Measurements from ENCODE around the gene RNF186. TPM values are rescaled to one million over a fixed set of nuclear protein-coding genes. Genes with fewer than 3 reads are reported as not detected.
"Not testable (repeated sequence)": the region's sequence is repeated elsewhere in the genome, so short reads cannot be mapped to it uniquely, and the experiment has no call there.

The RNF186 gene
- total RNA-seq, 1 donor from 2014 or later: not detected

DNA sequence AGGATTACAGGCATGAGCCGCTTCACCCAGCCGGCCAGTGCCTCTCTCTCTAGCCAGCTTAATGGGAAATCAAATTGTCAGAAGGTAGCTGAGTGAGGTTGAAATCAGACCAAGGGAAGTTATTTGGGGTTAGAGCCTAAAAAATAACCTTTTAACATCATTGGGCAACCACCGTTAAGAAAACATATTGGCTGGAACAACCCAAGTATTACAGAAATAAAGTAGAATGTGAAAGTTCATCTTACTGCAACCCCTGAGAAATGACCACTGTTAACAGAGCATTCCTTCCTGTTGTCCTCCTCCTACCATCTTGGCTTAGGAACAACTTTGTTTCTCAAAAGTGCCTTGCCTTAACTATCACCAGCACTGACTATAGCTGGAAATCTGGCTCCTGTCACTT, 3.2 kb upstream of the RNF186 start:
- no peak for DNase-seq (ENCODE audit: low spot score)
- H3K4me1 Mint-ChIP-seq (ENCODE audit: unreplicated experiment): peaks cover 9% of the 10 kb centered on the region
- H3K4me3 Mint-ChIP-seq (ENCODE audit: unreplicated experiment): no peak overlapping the region
- no peak overlapping the region for H3K27ac Mint-ChIP-seq (ENCODE audit: unreplicated experiment)
- H3K36me3 Mint-ChIP-seq (ENCODE audit: low read depth, unreplicated experiment): no peaks in the 10 kb centered on the region
- TF ChIP-seq, protein P1, sequence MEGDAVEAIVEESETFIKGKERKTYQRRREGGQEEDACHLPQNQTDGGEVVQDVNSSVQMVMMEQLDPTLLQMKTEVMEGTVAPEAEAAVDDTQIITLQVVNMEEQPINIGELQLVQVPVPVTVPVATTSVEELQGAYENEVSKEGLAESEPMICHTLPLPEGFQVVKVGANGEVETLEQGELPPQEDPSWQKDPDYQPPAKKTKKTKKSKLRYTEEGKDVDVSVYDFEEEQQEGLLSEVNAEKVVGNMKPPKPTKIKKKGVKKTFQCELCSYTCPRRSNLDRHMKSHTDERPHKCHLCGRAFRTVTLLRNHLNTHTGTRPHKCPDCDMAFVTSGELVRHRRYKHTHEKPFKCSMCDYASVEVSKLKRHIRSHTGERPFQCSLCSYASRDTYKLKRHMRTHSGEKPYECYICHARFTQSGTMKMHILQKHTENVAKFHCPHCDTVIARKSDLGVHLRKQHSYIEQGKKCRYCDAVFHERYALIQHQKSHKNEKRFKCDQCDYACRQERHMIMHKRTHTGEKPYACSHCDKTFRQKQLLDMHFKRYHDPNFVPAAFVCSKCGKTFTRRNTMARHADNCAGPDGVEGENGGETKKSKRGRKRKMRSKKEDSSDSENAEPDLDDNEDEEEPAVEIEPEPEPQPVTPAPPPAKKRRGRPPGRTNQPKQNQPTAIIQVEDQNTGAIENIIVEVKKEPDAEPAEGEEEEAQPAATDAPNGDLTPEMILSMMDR (IDR thresholded peaks at IDR 0.05; ENCODE audit: unreplicated experiment): no peak
- H3K9me3 Mint-ChIP-seq (ENCODE audit: unreplicated experiment): no peaks in the 10 kb centered on the region
- H3K27me3 Mint-ChIP-seq (ENCODE audit: unreplicated experiment): peaks cover 1% of the 10 kb centered on the region

DNA sequence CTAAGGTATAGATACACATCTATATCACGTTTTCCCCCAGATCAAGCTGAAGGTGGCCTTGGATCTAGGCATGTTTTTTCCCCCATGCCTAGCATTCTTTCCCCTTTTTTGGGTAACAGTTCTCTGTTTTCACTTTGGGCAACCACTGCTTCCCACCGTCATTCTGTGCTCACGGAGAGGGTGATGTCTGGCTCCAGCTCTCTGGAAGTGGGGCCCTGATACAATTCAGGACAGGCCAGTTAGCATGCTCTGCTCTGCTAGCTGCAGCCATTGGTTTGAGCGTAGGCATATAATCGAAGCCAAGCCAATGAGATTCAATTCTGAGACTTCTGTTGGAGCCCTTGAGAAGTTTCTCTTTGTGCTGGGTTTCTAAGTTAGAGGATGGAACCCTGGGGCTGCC, 2.1 kb upstream of the RNF186 start:
- Mint-ChIP-seq H3K36me3 (ENCODE audit: low read depth, unreplicated experiment) (no peaks in the 10 kb centered on the region), H3K4me1 (ENCODE audit: unreplicated experiment) (peaks cover 9% of the 10 kb centered on the region), H3K27me3 (ENCODE audit: unreplicated experiment) (peaks cover 1% of the 10 kb centered on the region), H3K4me3 (ENCODE audit: unreplicated experiment) (no peak overlapping the region), H3K27ac (ENCODE audit: unreplicated experiment) (no peak overlapping the region), H3K9me3 (ENCODE audit: unreplicated experiment) (no peaks in the 10 kb centered on the region)
- TF ChIP-seq, protein P1 (IDR thresholded peaks at IDR 0.05; ENCODE audit: unreplicated experiment): no peak
- DNase-seq (ENCODE audit: low spot score): no peak

DNA sequence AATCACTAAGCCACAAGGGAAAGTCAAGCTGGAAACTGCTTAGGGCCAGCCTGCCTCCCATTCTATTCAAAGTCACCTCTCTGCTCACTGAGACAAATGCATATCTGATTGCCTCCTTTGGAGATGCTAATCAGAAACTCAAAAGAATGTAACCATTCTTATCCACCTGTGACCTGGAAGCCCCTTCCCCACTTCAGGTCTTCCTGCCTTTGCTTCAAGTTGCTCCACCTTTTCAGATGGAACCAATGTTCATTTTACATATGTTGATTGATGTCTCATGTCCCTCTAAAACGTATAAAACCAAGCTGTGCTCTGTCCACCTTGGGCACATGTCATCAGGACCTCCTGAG, 1.6 kb upstream of the RNF186 start:
- not testable (repeated sequence) for H3K27ac Mint-ChIP-seq (ENCODE audit: unreplicated experiment); DNase-seq (ENCODE audit: low spot score); H3K36me3 Mint-ChIP-seq (ENCODE audit: low read depth, unreplicated experiment); H3K4me3 Mint-ChIP-seq (ENCODE audit: unreplicated experiment); H3K27me3 Mint-ChIP-seq (ENCODE audit: unreplicated experiment); H3K4me1 Mint-ChIP-seq (ENCODE audit: unreplicated experiment); H3K9me3 Mint-ChIP-seq (ENCODE audit: unreplicated experiment)

DNA sequence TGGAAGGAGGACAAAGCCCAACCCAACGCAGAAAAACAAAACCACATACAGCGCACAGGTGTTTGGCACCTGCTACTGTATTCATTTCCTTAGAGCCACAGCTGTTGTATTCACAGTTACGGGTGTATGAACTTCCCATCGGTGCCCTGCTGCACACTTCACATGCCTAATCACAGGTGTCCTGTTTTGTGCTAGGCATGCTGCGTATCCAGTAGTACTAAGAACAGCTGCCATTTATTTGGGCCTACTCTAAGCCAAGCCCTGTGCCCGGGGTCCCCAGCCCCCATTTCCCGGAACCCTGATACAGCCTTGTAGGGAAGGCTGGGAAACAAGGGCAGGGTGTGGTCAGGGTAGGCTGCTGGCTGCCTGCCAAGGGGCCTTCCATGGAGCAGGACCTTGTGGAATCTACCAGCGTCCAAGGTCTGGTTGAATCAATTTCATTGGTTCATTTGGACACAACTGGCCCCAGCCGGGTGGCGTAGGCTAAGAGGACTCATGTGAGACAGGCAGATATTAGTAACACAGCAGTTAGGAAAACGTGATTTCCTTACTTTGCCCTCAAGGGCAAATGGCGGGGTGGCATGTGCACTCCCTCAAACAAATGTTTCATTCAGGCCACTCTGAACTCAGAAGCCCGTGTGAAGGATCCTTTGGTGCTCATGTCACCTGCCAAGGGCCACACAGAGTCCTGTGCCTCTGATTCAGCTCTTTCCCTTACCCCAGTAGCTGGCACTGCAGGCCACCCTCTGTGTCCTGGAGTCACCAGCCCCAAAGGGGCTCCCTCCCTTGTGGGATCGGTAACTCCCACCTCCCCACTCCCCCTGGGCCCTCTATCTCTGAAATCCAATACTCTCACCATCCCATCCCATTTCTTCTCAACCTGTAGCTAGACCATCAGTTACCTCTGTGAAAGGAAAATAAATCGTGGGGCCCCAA, 986 bp upstream of the RNF186 start:
- H3K4me1 Mint-ChIP-seq (ENCODE audit: unreplicated experiment): peaks cover 15% of the 10 kb centered on the region
- TF ChIP-seq, protein P1 (IDR thresholded peaks at IDR 0.05; ENCODE audit: unreplicated experiment): no peak
- no peaks in the 10 kb centered on the region for H3K36me3 Mint-ChIP-seq (ENCODE audit: low read depth, unreplicated experiment)
- no peak overlapping the region for H3K4me3 Mint-ChIP-seq (ENCODE audit: unreplicated experiment)
- no peak overlapping the region for H3K27ac Mint-ChIP-seq (ENCODE audit: unreplicated experiment)
- DNase-seq (ENCODE audit: low spot score): no peak
- peaks cover 1% of the 10 kb centered on the region for H3K27me3 Mint-ChIP-seq (ENCODE audit: unreplicated experiment)
- H3K9me3 Mint-ChIP-seq (ENCODE audit: unreplicated experiment): no peaks in the 10 kb centered on the region

DNA sequence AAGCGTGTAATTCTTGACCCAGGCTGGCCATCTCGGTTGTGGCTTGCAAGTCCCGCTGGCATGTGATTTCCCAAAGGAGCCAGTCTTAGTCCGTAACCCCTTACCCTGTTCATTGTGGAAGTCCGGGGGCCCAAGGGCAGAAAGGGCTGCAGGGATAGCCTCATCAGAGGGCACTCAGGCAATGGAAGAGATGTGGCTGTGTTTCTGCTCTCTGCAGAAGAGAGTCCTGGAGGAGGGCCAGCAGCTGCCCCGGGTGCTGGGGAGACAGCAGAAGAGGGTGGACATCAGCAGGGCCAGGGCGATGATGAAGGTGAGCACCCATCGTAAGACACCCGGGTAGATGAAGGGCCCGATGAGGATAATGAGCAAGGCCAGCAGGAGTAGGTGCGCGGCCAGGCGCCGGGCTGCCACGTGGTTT, 830 bp downstream of the RNF186 start:
- H3K4me1 Mint-ChIP-seq (ENCODE audit: unreplicated experiment): peaks cover 25% of the 10 kb centered on the region
- H3K9me3 Mint-ChIP-seq (ENCODE audit: unreplicated experiment): no peaks in the 10 kb centered on the region
- peaks cover 1% of the 10 kb centered on the region for H3K27me3 Mint-ChIP-seq (ENCODE audit: unreplicated experiment)
- H3K36me3 Mint-ChIP-seq (ENCODE audit: low read depth, unreplicated experiment): no peaks in the 10 kb centered on the region
- no peak for DNase-seq (ENCODE audit: low spot score)
- no peak overlapping the region for H3K27ac Mint-ChIP-seq (ENCODE audit: unreplicated experiment)
- no peak overlapping the region for H3K4me3 Mint-ChIP-seq (ENCODE audit: unreplicated experiment)
- TF ChIP-seq, protein P1 (IDR thresholded peaks at IDR 0.05; ENCODE audit: unreplicated experiment): no peak

All from endothelial cell (in vitro differentiated cells).